GM12873 (cell line): ENCODE results near the gene FITM1.

Experiments
- TF ChIP-seq, protein P1 (sequence below): IDR thresholded peaks from 2 replicates; pipeline ENCODE4 v1.5.1; 2012; ENCODE audit warnings: low read depth, mild to moderate bottlenecking, moderate library complexity, low read length, control low read depth; ENCODE audit not compliant: insufficient read depth; ENCODE audit errors: missing control alignments

The FITM1 gene

GRCh38 chr14:24093901-24094840 is 36.3 kb upstream of the FITM1 start, which contains the start of gene PCK2:
Gene PCK2, plus strand, starts transcription at chr14:24094311. Its CDS starts 95 bp downstream, at chr14:24094406.
- TF ChIP-seq, protein P1, sequence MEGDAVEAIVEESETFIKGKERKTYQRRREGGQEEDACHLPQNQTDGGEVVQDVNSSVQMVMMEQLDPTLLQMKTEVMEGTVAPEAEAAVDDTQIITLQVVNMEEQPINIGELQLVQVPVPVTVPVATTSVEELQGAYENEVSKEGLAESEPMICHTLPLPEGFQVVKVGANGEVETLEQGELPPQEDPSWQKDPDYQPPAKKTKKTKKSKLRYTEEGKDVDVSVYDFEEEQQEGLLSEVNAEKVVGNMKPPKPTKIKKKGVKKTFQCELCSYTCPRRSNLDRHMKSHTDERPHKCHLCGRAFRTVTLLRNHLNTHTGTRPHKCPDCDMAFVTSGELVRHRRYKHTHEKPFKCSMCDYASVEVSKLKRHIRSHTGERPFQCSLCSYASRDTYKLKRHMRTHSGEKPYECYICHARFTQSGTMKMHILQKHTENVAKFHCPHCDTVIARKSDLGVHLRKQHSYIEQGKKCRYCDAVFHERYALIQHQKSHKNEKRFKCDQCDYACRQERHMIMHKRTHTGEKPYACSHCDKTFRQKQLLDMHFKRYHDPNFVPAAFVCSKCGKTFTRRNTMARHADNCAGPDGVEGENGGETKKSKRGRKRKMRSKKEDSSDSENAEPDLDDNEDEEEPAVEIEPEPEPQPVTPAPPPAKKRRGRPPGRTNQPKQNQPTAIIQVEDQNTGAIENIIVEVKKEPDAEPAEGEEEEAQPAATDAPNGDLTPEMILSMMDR = no peak

DNA sequence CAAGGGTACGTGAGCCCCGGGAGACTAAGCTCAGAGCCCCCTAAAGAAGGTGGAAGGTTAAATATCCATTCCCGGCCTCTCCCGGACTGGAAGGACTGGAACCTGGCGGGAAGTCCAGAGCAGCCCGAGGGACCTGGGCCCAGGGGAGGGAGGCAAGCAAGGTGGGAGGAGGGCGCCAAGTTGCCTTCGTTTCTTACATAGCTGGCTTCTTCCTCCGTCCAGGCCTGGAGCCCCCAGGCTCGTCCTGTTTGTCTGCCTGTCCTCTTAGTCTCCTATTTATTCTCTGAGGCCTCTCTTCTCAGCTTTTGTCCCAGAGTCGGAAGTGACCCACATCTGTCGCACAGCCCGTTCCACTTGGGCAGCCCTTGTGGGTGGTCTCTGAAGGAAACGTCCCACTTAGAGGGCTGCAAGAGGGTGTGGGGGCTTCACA is 35.6 kb upstream of the FITM1 start:
- TF ChIP-seq, protein P1 = no peak

GRCh38 chr14:24095271-24096068 is 35.0 kb upstream of the FITM1 start:
- TF ChIP-seq, protein P1 = no peak

DNA sequence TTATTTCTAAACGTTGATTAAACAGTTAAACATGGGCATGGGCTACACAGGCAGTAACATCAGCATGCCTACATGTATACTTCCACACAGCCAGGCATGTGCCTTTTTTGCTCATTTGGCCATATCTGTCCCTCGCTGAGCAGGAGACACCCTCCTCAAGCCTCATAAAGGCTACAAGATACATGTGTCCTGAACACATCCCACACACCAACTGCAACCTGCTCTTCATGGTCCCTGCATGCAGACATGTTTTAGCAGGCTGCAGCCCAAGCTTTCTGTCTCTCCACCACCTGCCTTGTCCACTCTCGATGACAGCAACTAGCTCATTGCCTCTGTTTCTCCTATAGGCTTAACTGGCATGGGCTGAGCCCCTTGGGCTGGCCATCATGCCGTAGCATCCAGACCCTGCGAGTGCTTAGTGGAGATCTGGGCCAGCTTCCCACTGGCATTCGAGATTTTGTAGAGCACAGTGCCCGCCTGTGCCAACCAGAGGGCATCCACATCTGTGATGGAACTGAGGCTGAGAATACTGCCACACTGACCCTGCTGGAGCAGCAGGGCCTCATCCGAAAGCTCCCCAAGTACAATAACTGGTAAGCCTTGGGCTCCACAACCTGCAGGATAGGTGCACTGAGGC is 33.8 kb upstream of the FITM1 start:
- TF ChIP-seq, protein P1 = no peak

DNA sequence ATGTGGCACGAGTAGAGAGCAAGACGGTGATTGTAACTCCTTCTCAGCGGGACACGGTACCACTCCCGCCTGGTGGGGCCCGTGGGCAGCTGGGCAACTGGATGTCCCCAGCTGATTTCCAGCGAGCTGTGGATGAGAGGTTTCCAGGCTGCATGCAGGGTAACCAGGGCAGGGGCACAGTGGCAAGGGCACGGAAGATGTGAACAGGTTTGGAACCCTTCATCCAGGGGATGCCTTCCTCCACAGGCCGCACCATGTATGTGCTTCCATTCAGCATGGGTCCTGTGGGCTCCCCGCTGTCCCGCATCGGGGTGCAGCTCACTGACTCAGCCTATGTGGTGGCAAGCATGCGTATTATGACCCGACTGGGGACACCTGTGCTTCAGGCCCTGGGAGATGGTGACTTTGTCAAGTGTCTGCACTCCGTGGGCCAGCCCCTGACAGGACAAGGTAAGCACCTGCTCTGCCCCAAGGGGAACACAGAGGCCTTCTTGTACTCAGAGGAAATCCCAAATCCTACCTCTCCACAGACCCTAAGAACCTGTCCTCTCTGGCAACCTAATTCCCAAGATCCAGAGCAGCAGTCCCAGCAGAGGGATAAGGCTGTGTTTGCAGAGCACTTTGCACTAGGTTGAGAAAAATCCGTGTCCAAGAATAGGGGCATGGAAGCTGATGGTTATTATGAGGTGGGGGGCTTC is 32.1 kb upstream of the FITM1 start:
- TF ChIP-seq, protein P1 = no peak

- TF ChIP-seq, protein P1 = no peak
These were observed 31.3 kb upstream of the FITM1 start for GRCh38 chr14:24098927-24099813.
